Dedifferentiated amniotic fluid mesenchymal stem cell (primary cell): ENCODE data around the gene FCRL5.
"Not testable (repeated sequence)": the region's sequence is repeated elsewhere in the genome, so short reads cannot be mapped to it uniquely, and the experiment has no call there.

Experiments
- DNase-seq: peaks from one replicate; pipeline ENCODE4 v3.0.0-alpha.2; 2016; ENCODE audit errors: extremely low spot score

Gene FCRL5

DNA sequence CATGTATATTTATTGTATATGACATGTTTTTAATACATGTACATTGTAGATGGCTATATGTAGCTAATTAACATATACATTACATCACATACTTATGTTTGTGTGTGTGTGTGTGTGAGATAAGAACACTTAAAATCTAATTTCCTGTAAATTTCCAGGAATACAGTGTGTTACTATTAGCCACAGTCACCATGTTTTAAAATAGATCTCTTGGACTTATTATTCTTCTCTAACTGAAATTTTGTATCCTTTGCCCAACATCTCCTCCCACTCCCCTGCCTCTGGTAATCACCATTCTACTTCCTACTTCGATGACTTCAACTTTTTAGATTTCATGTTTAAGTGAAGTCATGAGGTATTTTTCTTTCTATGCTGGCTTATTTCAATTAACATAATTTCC lies 64.8 kb downstream of the FCRL5 start:
- no peak for DNase-seq

DNA sequence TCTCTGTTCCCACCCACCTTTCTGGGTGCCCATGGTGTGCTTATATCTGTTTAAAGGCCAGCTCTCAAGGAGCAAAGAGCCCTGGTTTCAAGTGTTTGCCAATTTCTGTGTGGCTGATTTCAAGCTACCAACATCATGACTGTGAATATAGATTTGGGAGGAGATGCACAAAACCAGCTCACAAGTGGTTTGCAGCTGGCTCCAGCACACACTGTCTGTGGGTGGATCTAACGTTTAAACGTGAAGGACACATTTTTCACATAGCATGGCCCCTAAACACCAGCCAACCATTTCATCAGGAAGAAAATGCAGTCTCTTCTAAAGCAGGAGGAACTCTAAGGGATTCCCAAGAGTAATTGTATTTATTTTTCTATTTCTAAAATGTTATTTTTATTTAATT lies 65.2 kb downstream of the FCRL5 start:
- no peak for DNase-seq

DNA sequence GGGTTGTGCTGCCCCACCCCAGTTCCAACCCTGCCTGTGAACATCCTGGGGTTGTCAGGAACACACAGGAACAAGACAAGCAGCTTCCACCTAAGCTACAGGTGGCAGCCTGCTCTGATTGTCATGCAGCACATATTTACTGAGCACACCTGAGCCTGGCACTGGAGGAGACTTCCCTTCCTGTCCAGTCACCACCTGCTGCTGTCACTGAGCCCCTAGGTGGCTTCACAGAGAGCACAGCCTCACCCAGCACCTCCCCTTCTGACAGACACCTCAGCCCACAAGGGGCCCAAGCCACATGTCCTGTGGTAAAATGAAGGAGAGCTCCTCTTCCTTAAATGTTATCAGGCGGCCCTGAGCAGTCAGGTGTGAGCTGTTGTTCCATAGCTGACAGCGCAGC lies 65.9 kb downstream of the FCRL5 start:
- DNase-seq: not testable (repeated sequence)

DNA sequence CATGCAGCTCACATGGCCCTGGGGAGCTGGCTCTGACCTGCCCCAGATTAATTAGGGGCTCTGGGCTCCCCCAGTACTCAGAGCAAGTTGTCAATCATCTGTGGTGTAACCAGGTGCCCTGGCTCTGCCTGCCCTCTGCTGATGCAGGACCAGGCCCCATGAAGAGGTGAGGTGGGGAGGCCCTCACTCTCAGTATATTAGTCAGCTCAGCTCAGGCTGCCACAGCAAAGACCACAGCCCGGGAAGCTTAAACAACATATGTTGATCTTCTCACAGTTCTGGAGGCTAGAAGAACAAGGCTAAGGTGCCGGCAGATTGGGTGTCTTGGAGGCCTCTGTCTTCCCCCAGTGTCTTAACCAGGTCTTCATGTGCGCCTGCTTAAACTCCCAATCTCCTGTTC lies 66.5 kb downstream of the FCRL5 start:
- DNase-seq: no peak

DNA sequence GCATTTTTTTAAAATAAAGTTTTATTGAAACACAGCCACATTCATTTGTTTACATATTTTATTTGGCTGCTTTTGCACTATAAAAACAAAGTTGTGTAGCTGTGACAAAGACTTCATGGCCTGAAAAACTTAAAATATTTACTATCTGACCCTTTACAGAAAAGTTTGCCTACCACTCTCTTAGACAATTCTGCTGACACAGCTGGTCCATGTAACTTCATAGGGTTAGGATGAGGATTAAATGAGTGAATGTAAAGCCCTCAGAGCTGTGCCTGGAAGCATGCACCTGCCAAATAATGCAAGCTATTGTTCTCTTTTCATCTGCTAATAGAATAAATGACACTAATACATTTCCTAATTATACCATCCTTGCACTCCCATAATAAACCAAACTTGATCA lies 67.7 kb downstream of the FCRL5 start:
- no peak for DNase-seq

DNA sequence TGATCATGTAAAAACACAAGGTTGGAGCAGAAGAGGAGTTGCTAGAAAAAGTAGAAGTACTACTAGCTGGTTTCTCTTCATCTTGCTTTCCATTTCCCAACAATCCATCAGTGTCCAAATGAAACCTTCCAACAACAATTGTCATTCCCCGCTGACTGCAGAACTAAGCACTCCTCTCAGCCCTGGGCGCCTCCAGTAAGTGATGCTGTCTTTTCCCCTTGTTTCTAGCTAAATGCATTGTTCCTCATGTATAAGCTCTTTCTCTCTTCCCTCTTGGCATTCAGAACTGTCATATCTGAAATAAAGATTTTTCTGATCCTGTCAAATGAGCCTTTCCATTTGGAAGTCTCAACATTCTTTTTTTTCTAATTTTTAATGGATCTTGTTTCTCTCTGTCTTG lies 68.7 kb downstream of the FCRL5 start:
- DNase-seq: no peak

DNA sequence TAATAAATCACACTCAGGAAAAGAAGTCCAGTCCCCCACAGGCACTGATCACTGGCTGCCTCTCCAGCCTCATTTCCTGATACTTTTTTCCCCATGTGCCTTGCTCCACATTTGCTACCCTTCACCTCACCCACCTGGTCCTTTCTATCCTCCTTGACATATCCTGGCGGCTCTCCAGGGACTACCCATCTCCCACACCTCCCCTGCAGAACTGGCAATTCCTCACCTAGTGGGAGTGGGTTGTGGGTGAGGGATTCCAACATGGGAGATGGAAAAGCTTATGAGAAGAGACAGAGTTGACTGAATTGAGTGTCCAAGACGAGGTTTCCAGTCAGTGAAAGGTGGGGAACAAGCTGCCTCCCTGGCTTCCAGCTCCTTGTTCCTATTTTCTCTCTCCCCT lies 69.6 kb downstream of the FCRL5 start:
- no peak for DNase-seq

DNA sequence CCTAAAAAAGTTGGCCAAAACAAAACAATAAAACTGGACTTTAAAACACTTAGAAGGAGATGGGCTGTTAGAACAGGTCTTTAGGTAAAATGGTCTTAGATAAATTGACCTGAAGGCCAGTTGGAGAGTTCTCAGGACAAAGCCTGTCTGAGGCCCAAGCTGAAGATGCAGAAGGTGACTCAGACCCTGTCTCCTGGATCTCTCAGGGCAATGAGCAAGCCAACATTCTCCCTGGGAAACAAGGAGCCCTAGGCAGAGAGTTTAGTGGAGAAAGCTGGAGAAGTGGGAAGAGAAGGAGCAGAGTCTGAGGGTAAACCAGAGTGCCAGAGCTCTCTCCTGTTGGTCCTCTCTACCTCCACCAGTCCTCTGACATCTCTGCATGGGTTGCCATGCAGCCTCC lies 70.1 kb downstream of the FCRL5 start:
- DNase-seq: no peak

DNA sequence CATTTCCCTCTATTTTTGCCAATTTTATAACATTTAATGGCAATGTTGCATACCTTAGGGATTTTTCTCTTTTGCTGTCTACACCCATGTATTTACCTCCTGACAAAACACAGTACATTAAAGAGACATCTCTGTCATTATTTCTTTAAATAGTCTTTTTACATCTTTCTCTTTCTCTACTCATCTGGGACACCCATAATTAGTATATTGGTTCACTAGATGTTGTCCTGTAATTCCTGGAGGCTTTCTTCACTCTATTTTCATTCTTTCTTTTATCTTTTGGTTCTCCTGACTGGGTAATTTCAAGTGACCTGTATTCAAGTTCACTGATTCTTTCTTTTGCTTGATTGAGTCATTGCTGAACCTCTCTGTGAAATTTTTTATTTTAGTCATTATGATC lies 74.3 kb downstream of the FCRL5 start:
- no peak for DNase-seq

DNA sequence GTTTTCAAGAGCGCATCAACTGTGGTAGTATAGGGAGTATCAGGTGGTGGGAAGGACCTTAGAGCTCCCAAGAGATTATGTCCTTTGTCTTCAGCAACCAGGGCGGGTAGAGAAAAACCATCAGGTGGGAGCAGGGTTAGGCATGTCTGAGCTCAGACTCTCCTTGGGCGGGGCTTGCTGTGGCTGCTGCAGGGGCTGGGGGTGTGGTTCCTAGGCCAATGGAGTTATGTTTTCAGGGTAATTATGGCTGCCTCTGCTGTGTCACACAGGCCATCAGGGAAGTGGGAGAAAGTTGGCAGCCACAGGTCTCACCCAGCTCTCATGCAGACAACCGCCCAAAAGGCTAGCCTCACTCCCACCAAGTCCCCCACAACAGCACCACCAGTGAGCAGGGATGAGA lies 74.9 kb downstream of the FCRL5 start:
- no peak for DNase-seq

DNA sequence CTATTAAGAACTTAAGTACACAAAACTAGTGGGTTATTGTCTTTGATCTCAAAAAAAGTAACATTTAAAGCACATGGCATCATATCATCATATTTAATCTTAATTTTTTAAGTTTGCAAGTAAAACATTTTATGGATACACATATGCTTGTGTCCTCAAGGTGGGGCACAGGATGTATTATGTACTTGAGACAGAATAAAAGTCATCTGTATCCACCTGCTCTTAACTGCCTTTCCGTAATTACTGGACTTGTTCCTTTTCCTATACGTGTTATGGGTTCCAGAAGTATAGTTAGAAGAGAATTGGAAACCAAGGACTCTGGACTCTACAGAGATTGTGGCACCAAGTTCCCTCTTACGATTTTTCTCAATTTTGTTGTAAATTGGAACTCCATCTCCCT lies 79.4 kb downstream of the FCRL5 start:
- DNase-seq: no peak

DNA sequence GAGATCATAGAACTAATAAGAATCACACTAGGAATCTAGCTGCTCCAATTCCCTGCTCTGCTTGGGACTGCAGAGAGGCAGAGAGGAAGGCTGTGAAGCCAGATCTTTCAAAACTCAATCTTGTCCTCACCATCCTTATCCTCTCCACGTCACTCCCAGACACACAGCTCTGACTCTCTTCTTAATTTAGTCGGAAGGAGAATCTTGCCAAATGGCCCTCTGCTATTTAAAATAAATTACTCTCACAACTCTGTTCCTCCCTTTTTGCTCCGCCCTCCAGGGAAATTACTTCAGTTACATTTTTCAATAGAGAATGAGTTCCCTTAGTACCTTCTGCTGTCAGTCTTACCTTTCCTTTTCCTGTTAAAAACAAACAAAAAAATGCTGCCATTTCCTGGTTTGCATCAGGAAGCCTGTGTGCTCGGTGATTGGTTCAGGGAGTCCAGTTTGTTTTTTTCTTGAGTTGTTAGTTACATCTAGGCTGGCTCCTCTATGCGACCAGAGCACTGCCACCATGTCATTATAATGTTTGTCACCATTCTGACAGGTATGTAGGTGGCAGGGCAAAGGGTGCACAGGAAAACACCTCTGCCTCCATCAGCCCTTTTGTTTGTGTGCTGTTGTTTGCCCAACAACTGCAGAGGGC lies 80.1 kb downstream of the FCRL5 start:
- DNase-seq: no peak

DNA sequence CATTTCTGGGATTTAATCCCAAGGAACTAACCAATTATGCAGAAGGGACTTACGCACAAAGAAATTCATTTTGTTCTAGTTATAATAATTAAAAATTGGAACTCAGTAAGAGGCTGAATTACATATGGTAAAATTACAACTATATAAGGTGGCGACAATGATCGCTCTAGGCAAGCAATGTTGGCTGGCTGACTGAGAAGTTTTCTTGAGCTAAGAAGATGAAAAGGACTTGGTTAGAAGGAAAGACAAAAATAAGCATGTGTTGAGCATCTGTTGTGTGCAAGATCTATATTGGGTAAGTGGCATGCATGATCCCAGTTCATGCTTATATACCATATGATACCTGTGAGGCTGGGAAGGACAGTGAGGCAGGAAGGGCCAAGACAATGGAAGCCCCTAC lies 80.8 kb downstream of the FCRL5 start:
- DNase-seq: no peak

DNA sequence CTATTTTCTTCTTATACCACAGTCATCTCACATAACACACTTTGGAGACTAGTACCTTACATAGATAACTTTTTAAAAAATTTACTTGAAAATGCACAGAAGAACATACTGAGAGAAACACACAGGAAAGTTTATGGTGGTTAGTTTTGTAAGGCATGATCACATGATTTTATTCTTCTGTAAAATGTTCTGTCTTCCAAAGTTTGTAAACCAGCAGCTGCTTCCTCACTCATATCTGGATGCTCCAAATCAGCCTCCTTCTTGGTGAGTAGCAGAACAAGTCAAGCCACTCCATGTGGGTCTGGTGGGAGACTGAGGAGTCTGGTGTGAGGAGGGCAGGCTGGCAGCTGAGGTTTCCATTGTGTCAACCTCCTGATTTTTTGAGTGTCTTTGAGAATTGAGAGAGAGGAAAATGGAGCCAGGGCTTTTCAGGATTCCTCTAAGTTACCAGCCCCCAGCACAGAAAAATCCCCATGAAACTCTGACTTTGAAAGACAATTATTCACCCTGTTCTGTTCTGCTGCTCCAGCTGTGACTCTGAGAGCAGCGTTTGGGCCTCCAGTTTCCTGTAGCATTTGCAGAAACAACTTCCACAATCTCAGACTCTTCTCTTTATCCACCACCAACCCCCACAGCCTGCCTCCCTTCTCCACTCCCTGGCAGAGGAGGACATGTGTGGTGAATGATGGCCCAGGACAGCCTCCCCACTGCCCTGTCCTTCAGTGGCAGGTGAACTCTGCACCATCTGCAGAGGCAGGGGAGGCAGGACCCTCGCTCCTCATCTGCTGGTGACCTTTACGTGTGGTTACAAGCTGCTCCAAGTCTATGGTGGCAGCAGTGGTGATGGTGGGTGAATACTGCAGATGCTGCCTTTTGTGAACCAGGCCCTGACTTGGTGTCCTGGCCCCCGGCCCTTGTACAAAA lies 82.3 kb downstream of the FCRL5 start:
- DNase-seq: no peak

DNA sequence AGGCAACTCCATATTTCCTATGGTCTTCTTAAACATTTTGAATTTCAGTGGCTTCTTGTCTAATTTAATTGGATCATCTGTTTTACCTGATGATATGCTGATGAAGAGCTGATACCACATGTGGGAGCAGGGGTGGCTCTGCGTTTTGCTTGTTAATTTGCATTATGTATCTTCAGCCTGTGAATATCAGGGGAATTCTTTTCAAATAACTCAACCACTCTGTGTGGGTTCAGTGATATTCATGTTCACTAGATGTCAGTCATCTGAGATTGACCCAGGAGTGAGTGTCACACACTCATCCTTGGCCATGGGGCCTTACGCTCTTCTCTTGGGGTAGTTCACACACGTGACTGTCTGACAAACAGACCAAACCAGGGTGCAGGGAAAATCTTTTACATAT lies 83.0 kb downstream of the FCRL5 start:
- DNase-seq: no peak

DNA sequence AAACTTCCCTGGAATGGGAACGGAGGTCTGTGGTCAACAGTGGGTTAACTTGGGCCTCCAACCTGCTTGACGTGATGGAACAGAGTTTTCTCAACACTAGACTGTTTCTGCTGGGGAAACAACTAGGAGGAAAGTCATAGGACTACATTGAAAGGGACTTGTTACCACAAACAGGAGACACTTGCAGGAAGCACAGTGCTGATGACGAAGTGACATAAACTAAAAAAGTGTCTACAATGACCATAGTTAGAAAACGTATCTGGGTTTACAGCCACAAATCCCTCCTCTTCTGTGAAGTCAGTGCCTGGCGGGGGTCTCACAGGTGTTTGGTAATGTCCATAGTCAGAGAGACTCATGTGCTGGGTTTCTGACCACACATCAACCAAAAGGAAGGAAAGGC lies 86.3 kb downstream of the FCRL5 start:
- no peak for DNase-seq
